ENCODE results near the gene MBD3L5. TPM values are rescaled to one million over a fixed set of nuclear protein-coding genes. Genes with fewer than 3 reads are reported as not detected.
A peak's percentile ranks its signal among the peaks of the same experiment; 100 is the strongest.

Gene MBD3L5
- total RNA-seq, 1 donor from 2014 or later = not detected

GRCh38 chr19:6997679-6998445 is 32.5 kb upstream of the MBD3L5 start:
- H3K36me3 Mint-ChIP-seq (ENCODE audit: unreplicated experiment) = no peaks in the 10 kb centered on the region
- no peak for DNase-seq (ENCODE audit: extremely low spot score, unreplicated experiment)
- peaks cover 39% of the 10 kb centered on the region for H3K9me3 Mint-ChIP-seq (ENCODE audit: unreplicated experiment)
- no peak overlapping the region for H3K4me3 Mint-ChIP-seq (ENCODE audit: unreplicated experiment)
- no peak overlapping the region for H3K27ac Mint-ChIP-seq (ENCODE audit: unreplicated experiment)
- no peaks in the 10 kb centered on the region for H3K4me1 Mint-ChIP-seq (ENCODE audit: unreplicated experiment)
- TF ChIP-seq CTCF (IDR thresholded peaks at IDR 0.05) = no peak
- H3K27me3 Mint-ChIP-seq (ENCODE audit: unreplicated experiment) = no peaks in the 10 kb centered on the region

GRCh38 chr19:6999933-7000332 is 30.4 kb upstream of the MBD3L5 start:
- TF ChIP-seq CTCF (IDR thresholded peaks at IDR 0.05) = no peak
- peaks cover 35% of the 10 kb centered on the region for H3K9me3 Mint-ChIP-seq (ENCODE audit: unreplicated experiment)
- no peaks in the 10 kb centered on the region for H3K27me3 Mint-ChIP-seq (ENCODE audit: unreplicated experiment)
- no peak overlapping the region for H3K27ac Mint-ChIP-seq (ENCODE audit: unreplicated experiment)
- no peak for DNase-seq (ENCODE audit: extremely low spot score, unreplicated experiment)
- H3K4me3 Mint-ChIP-seq (ENCODE audit: unreplicated experiment) = no peak overlapping the region
- H3K36me3 Mint-ChIP-seq (ENCODE audit: unreplicated experiment) = no peaks in the 10 kb centered on the region
- H3K4me1 Mint-ChIP-seq (ENCODE audit: unreplicated experiment) = no peaks in the 10 kb centered on the region

- DNase-seq (ENCODE audit: extremely low spot score, unreplicated experiment) = no peak
- no peaks in the 10 kb centered on the region for H3K27me3 Mint-ChIP-seq (ENCODE audit: unreplicated experiment)
- no peaks in the 10 kb centered on the region for H3K36me3 Mint-ChIP-seq (ENCODE audit: unreplicated experiment)
- no peak for TF ChIP-seq CTCF (IDR thresholded peaks at IDR 0.05)
- H3K4me3 Mint-ChIP-seq (ENCODE audit: unreplicated experiment) = no peak overlapping the region
- H3K9me3 Mint-ChIP-seq (ENCODE audit: unreplicated experiment) = peaks cover 31% of the 10 kb centered on the region
- H3K27ac Mint-ChIP-seq (ENCODE audit: unreplicated experiment) = no peak overlapping the region
- no peaks in the 10 kb centered on the region for H3K4me1 Mint-ChIP-seq (ENCODE audit: unreplicated experiment)
Observed at GRCh38 chr19:7000333-7000732, 30.0 kb upstream of the MBD3L5 start.

GRCh38 chr19:7000816-7001215 is 29.6 kb upstream of the MBD3L5 start:
- no peaks in the 10 kb centered on the region for H3K27me3 Mint-ChIP-seq (ENCODE audit: unreplicated experiment)
- H3K36me3 Mint-ChIP-seq (ENCODE audit: unreplicated experiment) = no peaks in the 10 kb centered on the region
- H3K9me3 Mint-ChIP-seq (ENCODE audit: unreplicated experiment) = peaks cover 26% of the 10 kb centered on the region
- no peak for DNase-seq (ENCODE audit: extremely low spot score, unreplicated experiment)
- H3K4me1 Mint-ChIP-seq (ENCODE audit: unreplicated experiment) = no peaks in the 10 kb centered on the region
- no peak for TF ChIP-seq CTCF (IDR thresholded peaks at IDR 0.05)
- no peak overlapping the region for H3K27ac Mint-ChIP-seq (ENCODE audit: unreplicated experiment)
- H3K4me3 Mint-ChIP-seq (ENCODE audit: unreplicated experiment) = no peak overlapping the region

GRCh38 chr19:7004313-7004931 is 26.0 kb upstream of the MBD3L5 start:
- no peak for DNase-seq (ENCODE audit: extremely low spot score, unreplicated experiment)
- peaks cover 11% of the 10 kb centered on the region for H3K9me3 Mint-ChIP-seq (ENCODE audit: unreplicated experiment)
- peak; percentile 77 for TF ChIP-seq CTCF (IDR thresholded peaks at IDR 0.05)
- no peaks in the 10 kb centered on the region for H3K4me1 Mint-ChIP-seq (ENCODE audit: unreplicated experiment)
- H3K36me3 Mint-ChIP-seq (ENCODE audit: unreplicated experiment) = no peaks in the 10 kb centered on the region
- no peak overlapping the region for H3K4me3 Mint-ChIP-seq (ENCODE audit: unreplicated experiment)
- H3K27me3 Mint-ChIP-seq (ENCODE audit: unreplicated experiment) = no peaks in the 10 kb centered on the region
- no peak overlapping the region for H3K27ac Mint-ChIP-seq (ENCODE audit: unreplicated experiment)
